Ascending aorta (tissue), 2 donors: Measurements from ENCODE around the gene RFC3. TPM values are rescaled to one million over a fixed set of nuclear protein-coding genes. Genes with fewer than 3 reads are reported as not detected.

ENCODE experiments used
- DNase-seq, 2 donors: peaks; one replicate each; pipeline ENCODE4 v3.0.0-alpha.2; 2019; ENCODE audit warnings: low spot score in 2 of 2
- H3K27ac ChIP-seq, 2 donors: fragments of 200-600 bp; sonication (generic); one replicate each; pipeline ENCODE4 v1.5.1; 2016 to 2017; ENCODE audit warnings: mild to moderate bottlenecking in 1 of 2
- H3K27me3 ChIP-seq: fragments of 200-600 bp; sonication (generic); one replicate; pipeline ENCODE4 v1.5.1; 2017
- H3K36me3 ChIP-seq, 2 donors: fragments of 200-600 bp; sonication (generic); one replicate each; pipeline ENCODE4 v1.5.1; 2016
- H3K4me1 ChIP-seq, 2 donors: fragments of 200-600 bp; sonication (generic); one replicate each; pipeline ENCODE4 v1.5.1; 2016 to 2017; ENCODE audit warnings: mild to moderate bottlenecking in 1 of 2
- H3K4me3 ChIP-seq, 2 donors: fragments of 200-600 bp; sonication (generic); one replicate each; pipeline ENCODE4 v1.5.1; 2016 to 2017; ENCODE audit warnings: mild to moderate bottlenecking in 1 of 2
- H3K9me3 ChIP-seq, 2 donors: fragments of 200-600 bp; sonication (generic); one replicate each; pipeline ENCODE4 v1.5.1; 2016
- CTCF ChIP-seq, 3 experiments: fragments of 200-600 bp in 2 of 3; fragments of 450-650 bp in 1 of 3; sonication (generic) in 2 of 3; IDR thresholded peaks; one replicate each; pipeline ENCODE4 v1.5.1; 2016 to 2019; ENCODE audit warnings: antibody characterized with exemption in 3 of 3, mild to moderate bottlenecking in 1 of 3, moderate library complexity in 1 of 3
- intact Hi-C: fragments of 100-400 bp; cut with DNase I; formaldehyde crosslinking; loops from one replicate; pipeline ENCODE4 v1.15.1; 2023
- total RNA-seq: library from RNA; depleted of rRNA; stranded (reverse); fragments of >200 nt; gene quantifications from one replicate; pipeline ENCODE4 v1.1.0, GENCODE V29; 2016

RFC3 gene
- total RNA-seq, 1 donor from 2014 or later: 6.2 TPM

GRCh38 chr13:33789739-33790138, 28.2 kb upstream of the RFC3 start:
- no peak for DNase-seq
- intact Hi-C loops: no loop called here
- H3K27ac ChIP-seq: no peak overlapping the region
- no peak overlapping the region for H3K4me3 ChIP-seq
- peaks cover 0 to 6% of the 10 kb centered on the region in 2 donors for H3K9me3 ChIP-seq
- no peak for TF ChIP-seq CTCF (IDR thresholded peaks at IDR 0.05)
- H3K27me3 ChIP-seq: no peaks in the 10 kb centered on the region
- H3K36me3 ChIP-seq: no peaks in the 10 kb centered on the region
- no peaks in the 10 kb centered on the region for H3K4me1 ChIP-seq

- H3K9me3 ChIP-seq: peaks cover 0 to 6% of the 10 kb centered on the region in 2 donors
- no peaks in the 10 kb centered on the region for H3K36me3 ChIP-seq
- no peak for TF ChIP-seq CTCF (IDR thresholded peaks at IDR 0.05)
- no peak for DNase-seq
- H3K27ac ChIP-seq: no peak overlapping the region
- no peaks in the 10 kb centered on the region for H3K27me3 ChIP-seq
- intact Hi-C loops: no loop called here
- H3K4me1 ChIP-seq: no peaks in the 10 kb centered on the region
- no peak overlapping the region for H3K4me3 ChIP-seq
These were observed 24.2 kb upstream of the RFC3 start for GRCh38 chr13:33793726-33794125.

- TF ChIP-seq CTCF (IDR thresholded peaks at IDR 0.05): no peak
- Histone ChIP-seq H3K4me1 (no peaks in the 10 kb centered on the region), H3K27me3 (no peaks in the 10 kb centered on the region), H3K36me3 (no peaks in the 10 kb centered on the region), H3K4me3 (no peak overlapping the region), H3K9me3 (peaks cover 0 to 6% of the 10 kb centered on the region in 2 donors), H3K27ac (no peak overlapping the region)
- DNase-seq: no peak
- intact Hi-C loops: no loop called here
These were observed 23.4 kb upstream of the RFC3 start for GRCh38 chr13:33794576-33794975.

GRCh38 chr13:33796095-33796494, 21.9 kb upstream of the RFC3 start:
- H3K4me1 ChIP-seq: no peaks in the 10 kb centered on the region
- no peak for DNase-seq
- H3K4me3 ChIP-seq: no peak overlapping the region
- no peak for TF ChIP-seq CTCF (IDR thresholded peaks at IDR 0.05)
- no peak overlapping the region for H3K27ac ChIP-seq
- peaks cover 0 to 6% of the 10 kb centered on the region in 2 donors for H3K9me3 ChIP-seq
- H3K27me3 ChIP-seq: no peaks in the 10 kb centered on the region
- H3K36me3 ChIP-seq: no peaks in the 10 kb centered on the region
- intact Hi-C loops: loop anchor here (5.0 kb wide), 1 partner anchor 1361 kb away; no protein-coding TSS in a partner anchor

GRCh38 chr13:33797622-33798021, 20.3 kb upstream of the RFC3 start:
- no peaks in the 10 kb centered on the region for H3K36me3 ChIP-seq
- DNase-seq: no peak
- no peaks in the 10 kb centered on the region for H3K9me3 ChIP-seq
- no peaks in the 10 kb centered on the region for H3K4me1 ChIP-seq
- H3K27me3 ChIP-seq: no peaks in the 10 kb centered on the region
- peak overlapping the region; percentile 14 to 55 for H3K4me3 ChIP-seq
- intact Hi-C loops: loop anchor here (5.0 kb wide), 1 partner anchor 1360 kb away; no protein-coding TSS in a partner anchor
- peak overlapping the region; percentile 12 to 69 for H3K27ac ChIP-seq
- no peak for TF ChIP-seq CTCF (IDR thresholded peaks at IDR 0.05)

GRCh38 chr13:33798023-33798422, 19.9 kb upstream of the RFC3 start:
- Histone ChIP-seq H3K9me3 (no peaks in the 10 kb centered on the region), H3K27ac (peak overlapping the region; percentile 12 to 69), H3K4me3 (peak overlapping the region in 1 of 2 donors; percentile 55), H3K36me3 (no peaks in the 10 kb centered on the region), H3K4me1 (no peaks in the 10 kb centered on the region), H3K27me3 (no peaks in the 10 kb centered on the region)
- intact Hi-C loops: loop anchor here (5.0 kb wide), 1 partner anchor 1359 kb away; no protein-coding TSS in a partner anchor
- DNase-seq: no peak
- TF ChIP-seq CTCF (IDR thresholded peaks at IDR 0.05): no peak
